CD4-positive, CD25-positive, alpha-beta regulatory T cell (primary cell): Measurements from ENCODE around the gene CNOT2. TPM values are rescaled to one million over a fixed set of nuclear protein-coding genes. Genes with fewer than 3 reads are reported as not detected.

Experiments used
- ATAC-seq, 2 donors: fragments of 150-1000 bp; cut with Tn5 transposase; one replicate each; pipeline ENCODE4 v1.10.0; 2021; ENCODE audit warnings: low read depth in 2 of 2, moderate number of reproducible peaks in 2 of 2, moderate library complexity in 1 of 2
- DNase-seq, 3 donors: peaks; one replicate each; pipeline versions ENCODE4 v3.0.0 to v3.0.0-alpha.2; 2012 to 2022; ENCODE audit warnings: mixed read lengths in 1 of 3
- H3K27ac ChIP-seq: one replicate; pipeline ENCODE4 v1.7.0; 2013; ENCODE audit warnings: mild to moderate bottlenecking, low read length; ENCODE audit not compliant: insufficient read depth, poor library complexity, severe bottlenecking
- H3K27me3 ChIP-seq: one replicate; pipeline ENCODE4 v1.7.0; 2013; ENCODE audit warnings: low read length; ENCODE audit not compliant: control insufficient read depth, insufficient read depth
- H3K36me3 ChIP-seq: one replicate; pipeline ENCODE4 v1.7.0; 2013; ENCODE audit warnings: mild to moderate bottlenecking, low read length, moderate library complexity; ENCODE audit not compliant: control insufficient read depth, insufficient read depth
- H3K4me1 ChIP-seq: 2 replicates; pipeline ENCODE4 v1.7.0; 2013; ENCODE audit warnings: mild to moderate bottlenecking, low read length; ENCODE audit not compliant: insufficient read depth, control insufficient read depth, poor library complexity, severe bottlenecking
- H3K4me3 ChIP-seq: one replicate; pipeline ENCODE4 v1.7.0; 2013; ENCODE audit warnings: low read depth, mild to moderate bottlenecking, low read length, moderate library complexity
- H3K9me3 ChIP-seq, 2 experiments: 1 replicate in 1 of 2; 2 replicates in 1 of 2; pipeline ENCODE4 v1.7.0; 2013; ENCODE audit warnings: low read length in 2 of 2, mild to moderate bottlenecking in 1 of 2, moderate library complexity in 1 of 2; ENCODE audit not compliant: control insufficient read depth in 2 of 2
- H3K27ac Mint-ChIP-seq, 3 donors: one replicate each; pipeline ENCODE4 v1.8.0; 2020 to 2022; ENCODE audit warnings: mild to moderate bottlenecking in 3 of 3, mixed read lengths in 3 of 3, moderate library complexity in 2 of 3
- H3K27me3 Mint-ChIP-seq: one replicate; pipeline ENCODE4 v1.8.0; 2022; ENCODE audit warnings: mild to moderate bottlenecking, mixed read lengths
- H3K36me3 Mint-ChIP-seq: one replicate; pipeline ENCODE4 v1.8.0; 2020; ENCODE audit warnings: mixed read lengths
- H3K4me1 Mint-ChIP-seq, 4 donors: one replicate each; pipeline ENCODE4 v1.8.0; 2020 to 2022; ENCODE audit warnings: mixed read lengths in 4 of 4, mild to moderate bottlenecking in 1 of 4
- H3K4me3 Mint-ChIP-seq, 4 donors: one replicate each; pipeline ENCODE4 v1.8.0; 2020 to 2022; ENCODE audit warnings: mild to moderate bottlenecking in 4 of 4, mixed read lengths in 4 of 4, moderate library complexity in 3 of 4
- H3K9me3 Mint-ChIP-seq, 7 donors: one replicate each; pipeline ENCODE4 v1.8.0; 2020 to 2022; ENCODE audit warnings: mixed read lengths in 7 of 7, mild to moderate bottlenecking in 3 of 7, moderate library complexity in 2 of 7
- polyA plus RNA-seq, 4 donors: library from polyadenylated mRNA; unstranded; fragments of 300-500 nt; fragmentation: Illumina TruSeq; gene quantifications; one replicate each; pipeline ENCODE4 v1.2.3, GENCODE V29; 2021
- total RNA-seq: library from RNA; stranded (reverse); gene quantifications from one replicate; pipeline ENCODE4 v1.2.3, GENCODE V29; 2022

CNOT2 gene
- total and polyA plus RNA-seq, 5 donors from 2014 or later: 78.5 to 137 (median 101) TPM

GRCh38 chr12:70367258-70368141 lies 124.3 kb downstream of the CNOT2 start:
- no peaks in the 10 kb centered on the region for H3K9me3 Mint-ChIP-seq
- peak overlapping the region; percentile 20 for H3K27ac ChIP-seq
- no peaks in the 10 kb centered on the region for H3K36me3 Mint-ChIP-seq
- H3K4me1 Mint-ChIP-seq: peaks cover 4 to 33% (median 17%) of the 10 kb centered on the region in 4 donors
- H3K27me3 Mint-ChIP-seq: peaks cover 45% of the 10 kb centered on the region
- DNase-seq (no peak), ATAC-seq (no peak)
- peaks cover 24% of the 10 kb centered on the region for H3K4me1 ChIP-seq
- H3K9me3 ChIP-seq: no peaks in the 10 kb centered on the region
- H3K36me3 ChIP-seq: no peaks in the 10 kb centered on the region
- peaks cover 14% of the 10 kb centered on the region for H3K27me3 ChIP-seq
- peak overlapping the region; percentile 93 to 99 (median 96) for H3K4me3 Mint-ChIP-seq
- H3K4me3 ChIP-seq: peak overlapping the region; percentile 68
- H3K27ac Mint-ChIP-seq: peak overlapping the region in 2 of 3 donors; percentile 88 to 95

- Histone ChIP-seq H3K4me3 (no peak overlapping the region), H3K27me3 (peaks cover 5% of the 10 kb centered on the region), H3K9me3 (no peaks in the 10 kb centered on the region), H3K4me1 (peaks cover under 1% of the 10 kb centered on the region), H3K27ac (no peak overlapping the region), H3K36me3 (no peaks in the 10 kb centered on the region)
- Mint-ChIP-seq H3K4me1 (peaks cover 0 to under 1% (median 0%) of the 10 kb centered on the region in 4 donors), H3K4me3 (no peak overlapping the region), H3K9me3 (peaks cover 0 to 1% (median 0%) of the 10 kb centered on the region in 7 donors), H3K27ac (no peak overlapping the region), H3K36me3 (peaks cover 4% of the 10 kb centered on the region), H3K27me3 (peaks cover 12% of the 10 kb centered on the region)
- ATAC-seq (no peak), DNase-seq (no peak)
These were observed 129.6 kb downstream of the CNOT2 start for GRCh38 chr12:70372881-70373280.

DNA sequence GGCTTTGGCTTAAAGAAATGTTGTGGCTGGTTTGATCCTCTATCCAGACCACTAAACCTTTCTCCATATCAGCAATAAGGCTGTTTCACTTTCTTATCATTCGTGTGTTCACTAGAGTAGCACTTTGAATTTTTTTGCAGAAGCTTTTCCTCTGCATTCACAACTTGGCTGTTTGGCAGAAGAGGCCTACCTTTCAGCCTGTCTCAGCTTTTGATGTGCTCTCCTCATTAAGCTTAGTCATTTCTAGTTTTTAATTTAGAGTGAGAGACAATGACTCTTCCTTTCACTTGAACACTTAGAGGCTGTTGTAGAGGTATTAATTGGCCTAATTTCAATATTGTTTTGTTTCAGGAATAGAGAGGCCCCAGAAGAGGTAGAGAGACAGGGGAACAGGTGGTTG lies 136.6 kb downstream of the CNOT2 start:
- Histone ChIP-seq H3K36me3 (no peaks in the 10 kb centered on the region), H3K4me3 (no peak overlapping the region), H3K4me1 (no peaks in the 10 kb centered on the region), H3K9me3 (no peaks in the 10 kb centered on the region), H3K27ac (no peak overlapping the region), H3K27me3 (no peaks in the 10 kb centered on the region)
- H3K36me3 Mint-ChIP-seq: no peaks in the 10 kb centered on the region
- peaks cover 0 to 6% (median 2%) of the 10 kb centered on the region in 7 donors for H3K9me3 Mint-ChIP-seq
- no peak overlapping the region for H3K27ac Mint-ChIP-seq
- no peak for ATAC-seq
- no peaks in the 10 kb centered on the region for H3K27me3 Mint-ChIP-seq
- H3K4me3 Mint-ChIP-seq: no peak overlapping the region
- DNase-seq: peak in 1 of 3 donors; percentile 19
- H3K4me1 Mint-ChIP-seq: peaks cover 0 to 5% (median 0%) of the 10 kb centered on the region in 4 donors

GRCh38 chr12:70383484-70383883 lies 140.3 kb downstream of the CNOT2 start:
- Histone ChIP-seq H3K9me3 (no peaks in the 10 kb centered on the region), H3K27ac (no peak overlapping the region), H3K27me3 (no peaks in the 10 kb centered on the region), H3K4me3 (no peak overlapping the region), H3K36me3 (no peaks in the 10 kb centered on the region), H3K4me1 (no peaks in the 10 kb centered on the region)
- H3K9me3 Mint-ChIP-seq: peaks cover 0 to 6% (median 2%) of the 10 kb centered on the region in 7 donors
- H3K27me3 Mint-ChIP-seq: no peaks in the 10 kb centered on the region
- H3K27ac Mint-ChIP-seq: no peak overlapping the region
- DNase-seq: no peak
- H3K36me3 Mint-ChIP-seq: peaks cover 4% of the 10 kb centered on the region
- ATAC-seq: no peak
- H3K4me3 Mint-ChIP-seq: no peak overlapping the region
- H3K4me1 Mint-ChIP-seq: peaks cover 0 to 5% (median 0%) of the 10 kb centered on the region in 4 donors

- Mint-ChIP-seq H3K36me3 (peaks cover 4% of the 10 kb centered on the region), H3K4me3 (peak overlapping the region in 1 of 4 donors; percentile 44), H3K4me1 (peaks cover 0 to 5% (median 0%) of the 10 kb centered on the region in 4 donors), H3K27me3 (no peaks in the 10 kb centered on the region), H3K9me3 (peaks cover 0 to 6% (median 2%) of the 10 kb centered on the region in 7 donors), H3K27ac (no peak overlapping the region)
- DNase-seq: no peak
- Histone ChIP-seq H3K27ac (no peak overlapping the region), H3K9me3 (no peaks in the 10 kb centered on the region), H3K4me1 (no peaks in the 10 kb centered on the region), H3K27me3 (no peaks in the 10 kb centered on the region), H3K4me3 (no peak overlapping the region), H3K36me3 (no peaks in the 10 kb centered on the region)
- no peak for ATAC-seq
These were observed 140.7 kb downstream of the CNOT2 start for GRCh38 chr12:70383886-70384285.

- no peak overlapping the region for H3K4me3 Mint-ChIP-seq
These were observed 143.5 kb downstream of the CNOT2 start for GRCh38 chr12:70386771-70387170.

GRCh38 chr12:70389678-70390077 lies 146.4 kb downstream of the CNOT2 start:
- ATAC-seq (no peak), DNase-seq (no peak)
- H3K9me3 Mint-ChIP-seq: peaks cover 0 to 6% (median 3%) of the 10 kb centered on the region in 7 donors
- Histone ChIP-seq H3K9me3 (no peaks in the 10 kb centered on the region), H3K36me3 (no peaks in the 10 kb centered on the region), H3K4me3 (no peak overlapping the region), H3K27me3 (no peaks in the 10 kb centered on the region), H3K4me1 (no peaks in the 10 kb centered on the region), H3K27ac (no peak overlapping the region)
- no peak overlapping the region for H3K4me3 Mint-ChIP-seq
- no peaks in the 10 kb centered on the region for H3K4me1 Mint-ChIP-seq
- no peaks in the 10 kb centered on the region for H3K27me3 Mint-ChIP-seq
- peaks cover 10% of the 10 kb centered on the region for H3K36me3 Mint-ChIP-seq
- H3K27ac Mint-ChIP-seq: no peak overlapping the region

More at GRCh38 chr12:70386771-70387170, 143.5 kb downstream of the CNOT2 start:
- H3K27ac ChIP-seq: no peak overlapping the region
- Mint-ChIP-seq H3K4me1 (no peaks in the 10 kb centered on the region), H3K27me3 (no peaks in the 10 kb centered on the region), H3K9me3 (peaks cover 0 to 6% (median 3%) of the 10 kb centered on the region in 7 donors), H3K36me3 (peaks cover 10% of the 10 kb centered on the region), H3K27ac (no peak overlapping the region)
- no peak overlapping the region for H3K4me3 ChIP-seq
- no peak for DNase-seq
- no peaks in the 10 kb centered on the region for H3K36me3 ChIP-seq
- no peak for ATAC-seq
- H3K4me1 ChIP-seq: no peaks in the 10 kb centered on the region
- H3K9me3 ChIP-seq: no peaks in the 10 kb centered on the region
- no peaks in the 10 kb centered on the region for H3K27me3 ChIP-seq
